Stimulated activated CD4-positive, alpha-beta T cell treated with anti-CD3 and anti-CD28 coated beads, Interleukin-2, amount 100 ng/mL, for 48 hours (primary cell): ENCODE measurements around the gene EEFSEC.

Experiments
- DNase-seq, 2 donors: peaks; one replicate each; pipeline ENCODE4 v3.0.0-alpha.2; 2020

The EEFSEC gene

GRCh38 chr3:128376516-128376915 is 223.2 kb downstream of the EEFSEC start:
- no peak for DNase-seq

- no peak for DNase-seq
These were observed 225.5 kb downstream of the EEFSEC start for GRCh38 chr3:128378631-128379347.

DNA sequence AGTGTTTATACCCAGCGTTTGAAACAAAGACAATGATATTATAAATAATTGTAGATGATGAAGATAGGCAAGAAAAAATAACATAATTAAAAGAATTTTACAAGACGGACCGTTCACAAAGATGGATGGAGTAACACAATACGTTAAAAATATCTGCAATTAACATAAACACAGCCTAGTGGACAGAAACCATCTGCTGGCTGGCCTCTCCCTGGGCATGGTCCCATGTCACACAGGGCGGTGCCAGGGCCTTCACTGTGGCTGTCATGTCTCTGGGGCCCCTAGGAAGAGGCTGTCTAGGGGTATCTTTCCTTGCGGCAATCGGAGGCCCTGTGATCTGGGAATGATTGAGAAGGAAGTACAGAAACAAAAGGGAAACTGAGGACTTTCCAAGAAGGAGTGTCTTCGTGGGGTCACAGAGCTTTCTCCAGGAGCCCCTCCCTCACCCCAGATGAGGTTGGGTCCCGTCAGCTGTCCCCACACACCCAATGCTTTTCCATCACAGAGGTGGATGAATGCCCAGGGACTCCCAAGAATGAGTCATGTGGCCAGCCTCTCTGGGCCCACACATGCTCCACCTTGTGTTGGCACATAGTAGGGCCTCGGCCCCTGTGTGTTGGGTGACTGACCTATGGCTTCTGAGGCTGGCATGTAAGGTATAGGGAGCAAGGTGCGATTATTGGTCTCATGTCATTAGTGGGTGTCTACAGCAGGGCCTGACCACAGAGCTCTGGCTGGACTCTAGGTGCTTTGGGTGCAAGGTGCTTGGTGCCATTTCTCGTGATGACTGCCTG is 226.3 kb downstream of the EEFSEC start:
- DNase-seq = no peak

DNA sequence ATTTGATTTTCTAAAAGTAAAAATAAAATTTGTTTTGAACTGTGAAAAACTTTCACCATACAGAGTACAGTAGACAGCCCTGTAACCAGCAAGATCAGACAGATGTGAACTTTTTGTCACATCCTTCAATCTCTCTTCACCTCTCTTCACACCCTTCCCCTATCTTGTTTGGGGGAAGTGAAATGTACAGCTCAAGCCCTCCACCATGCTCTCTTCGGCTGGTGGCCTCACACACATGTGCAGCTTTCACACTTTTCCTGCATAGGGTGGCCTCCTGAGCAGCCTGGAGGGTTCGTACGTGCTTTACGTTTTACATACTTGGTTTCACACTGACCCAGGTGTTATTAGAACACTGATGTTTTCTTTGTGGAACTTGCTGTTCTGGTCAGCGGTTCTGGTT is 227.0 kb downstream of the EEFSEC start:
- DNase-seq = no peak

GRCh38 chr3:128380719-128381118 is 227.4 kb downstream of the EEFSEC start:
- no peak for DNase-seq

DNA sequence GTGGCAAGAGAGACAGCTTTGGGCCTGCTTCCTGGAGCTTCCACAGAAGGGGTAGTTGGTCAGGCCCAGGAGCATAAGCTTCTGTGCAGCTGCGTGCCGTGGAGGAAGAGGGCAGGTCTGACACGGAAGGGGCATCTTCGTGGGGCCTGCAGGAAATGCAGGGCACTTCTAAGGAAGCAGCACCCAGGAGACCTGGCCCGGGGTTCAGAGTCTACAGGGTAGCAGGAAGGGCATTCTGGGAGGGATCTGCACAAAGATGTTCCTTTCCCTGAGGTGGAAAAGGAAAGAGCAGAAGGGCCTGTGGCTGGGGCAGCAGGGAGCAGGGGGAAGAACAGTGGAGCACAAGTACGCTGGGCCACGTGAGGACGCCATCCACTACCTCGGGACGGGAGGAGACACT is 228.3 kb downstream of the EEFSEC start:
- DNase-seq = no peak

DNA sequence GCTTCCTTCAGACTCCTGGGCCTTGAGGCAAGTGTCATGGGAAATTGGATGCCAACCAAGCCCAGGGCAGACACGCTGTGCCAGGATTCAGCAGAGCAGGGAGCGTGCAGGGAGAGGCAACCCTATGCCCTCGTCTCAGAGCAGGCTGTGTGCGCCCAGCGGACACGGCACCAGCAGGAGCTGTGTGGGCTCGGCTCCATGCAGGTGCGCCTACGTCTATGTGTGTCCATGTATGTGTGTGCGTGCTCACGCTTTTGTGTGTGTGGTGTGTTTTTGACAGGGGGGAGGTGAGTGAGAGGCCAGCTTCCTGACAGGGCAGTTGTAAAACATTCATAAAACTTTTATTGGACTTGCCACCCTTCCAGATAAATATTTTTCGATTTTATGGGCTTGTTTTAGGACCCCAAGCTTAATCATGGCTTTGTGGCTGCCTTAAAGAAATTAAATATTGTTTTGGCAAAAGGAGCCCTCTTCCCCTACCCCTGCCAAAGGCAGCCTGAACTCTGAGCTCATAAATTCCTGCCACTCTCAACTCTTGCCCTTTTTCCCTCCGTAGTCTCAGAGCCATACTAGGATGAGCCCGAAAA is 229.0 kb downstream of the EEFSEC start:
- no peak for DNase-seq

- DNase-seq = peak in 1 of 2 donors; percentile 61
These were observed 230.3 kb downstream of the EEFSEC start for GRCh38 chr3:128383316-128384235.

GRCh38 chr3:128385080-128385832 is 232.0 kb downstream of the EEFSEC start:
- DNase-seq = no peak

- DNase-seq = no peak
These were observed 235.7 kb downstream of the EEFSEC start for GRCh38 chr3:128388932-128389331.

DNA sequence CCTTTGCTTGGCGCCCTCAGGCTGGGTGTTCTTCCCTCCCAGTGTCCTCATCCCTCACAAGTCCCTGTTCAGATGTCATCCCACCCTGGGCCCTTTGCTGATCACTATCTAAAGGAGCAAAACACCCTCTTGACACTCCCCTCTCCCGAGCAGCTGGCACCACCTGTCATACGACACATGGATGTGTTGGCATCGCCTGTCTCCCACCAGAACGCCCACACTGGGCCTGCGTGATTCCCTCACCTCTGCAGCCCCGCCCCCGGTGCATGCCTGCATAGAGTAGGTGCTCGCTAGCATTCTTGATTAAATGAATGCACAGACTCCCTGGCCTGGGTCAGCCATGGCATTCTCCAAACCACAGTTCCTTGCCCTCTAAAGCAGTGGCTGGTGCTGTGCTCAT is 237.6 kb downstream of the EEFSEC start:
- no peak for DNase-seq

- DNase-seq = no peak
These were observed 238.7 kb downstream of the EEFSEC start for GRCh38 chr3:128392021-128392420.

- no peak for DNase-seq
These were observed 239.7 kb downstream of the EEFSEC start for GRCh38 chr3:128392818-128393544.

DNA sequence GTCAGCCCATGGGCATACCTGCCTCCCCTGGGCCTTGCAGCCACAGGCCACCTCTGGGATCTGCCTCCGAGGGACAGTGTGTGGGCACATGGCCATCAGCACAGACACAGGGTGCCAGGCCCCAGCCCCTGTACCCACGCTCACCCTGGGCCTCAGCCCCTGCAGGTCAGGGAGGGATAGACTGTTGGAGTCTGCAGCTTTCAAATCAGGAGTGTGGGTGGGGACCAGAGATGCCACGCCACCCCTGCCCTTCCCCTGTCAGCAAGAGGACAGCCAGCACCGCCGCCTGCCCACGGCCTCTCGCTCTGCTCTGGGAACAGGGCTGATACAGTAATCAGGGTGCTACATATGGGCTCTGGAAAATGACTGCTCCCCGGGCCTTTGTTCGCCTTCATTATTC is 240.8 kb downstream of the EEFSEC start:
- no peak for DNase-seq

GRCh38 chr3:128395046-128395445 is 241.8 kb downstream of the EEFSEC start:
- DNase-seq = no peak

GRCh38 chr3:128395500-128396162 is 242.3 kb downstream of the EEFSEC start:
- no peak for DNase-seq

GRCh38 chr3:128397484-128397883 is 244.2 kb downstream of the EEFSEC start:
- no peak for DNase-seq

DNA sequence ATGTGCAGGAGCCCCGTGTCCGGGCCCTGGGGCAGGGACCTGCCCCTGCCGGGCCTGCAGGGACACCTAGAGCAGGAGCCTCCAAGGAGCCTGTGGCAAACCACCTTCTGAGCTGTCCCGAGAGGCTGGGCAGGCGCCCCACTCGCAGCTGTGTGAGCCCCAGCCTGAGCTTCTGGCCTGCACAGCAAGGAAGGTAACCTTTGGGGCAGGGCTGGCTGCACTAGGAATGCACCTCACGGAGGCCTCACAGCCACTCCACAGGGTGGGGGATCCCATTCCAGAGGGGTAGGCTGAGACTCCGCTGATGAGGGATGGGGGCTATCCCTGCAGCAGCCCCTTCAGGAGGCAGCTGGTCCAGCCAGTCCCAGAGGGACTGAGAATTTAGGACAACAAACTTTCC is 245.3 kb downstream of the EEFSEC start:
- no peak for DNase-seq

GRCh38 chr3:128399221-128399915 is 246.1 kb downstream of the EEFSEC start:
- no peak for DNase-seq

DNA sequence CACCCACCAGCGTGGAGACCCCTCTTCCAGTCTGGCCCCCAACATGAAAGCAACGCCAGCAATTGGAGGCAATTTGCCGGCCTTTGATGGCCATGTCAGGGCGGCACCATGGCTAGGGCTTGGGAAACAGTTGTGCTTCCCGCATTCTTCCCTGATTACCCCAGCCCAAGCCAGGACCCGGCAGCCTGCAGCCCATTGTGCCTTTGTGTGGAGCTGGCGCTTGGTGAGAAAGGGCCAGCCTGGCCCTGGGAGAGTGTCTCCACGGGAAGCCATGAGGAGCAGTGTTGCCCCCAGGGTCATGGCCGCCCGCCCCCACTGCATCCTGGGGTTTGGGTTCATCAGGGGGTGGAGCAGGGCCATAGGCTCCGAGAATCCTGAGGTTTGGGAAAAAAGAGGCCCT is 247.4 kb downstream of the EEFSEC start:
- no peak for DNase-seq
